HEK293 (cell line): ENCODE results near the gene CCDC69.

Experiments used
- GLIS2 ChIP-seq: fragments of 450-650 bp; formaldehyde crosslinking; IDR thresholded peaks from 2 replicates; pipeline ENCODE4 v1.5.1; 2016; ENCODE audit warnings: missing biosample characterization, missing genetic modification characterization
- MEIS1 ChIP-seq: sonication (generic); formaldehyde crosslinking; IDR thresholded peaks from 2 replicates; pipeline ENCODE4 v1.8.1; 2022; ENCODE audit warnings: missing genetic modification reagents, mild to moderate bottlenecking, borderline replicate concordance
- ZNF114 ChIP-seq: fragments of 450-650 bp; formaldehyde crosslinking; IDR thresholded peaks from 2 replicates; pipeline ENCODE4 v1.5.0; 2017; ENCODE audit warnings: missing biosample characterization, missing genetic modification characterization
- TF ChIP-seq, protein P1 (sequence below): fragments of 450-650 bp; formaldehyde crosslinking; IDR thresholded peaks from 2 replicates; pipeline ENCODE4 v1.5.1; 2016; ENCODE audit warnings: missing biosample characterization, missing genetic modification characterization

DNA sequence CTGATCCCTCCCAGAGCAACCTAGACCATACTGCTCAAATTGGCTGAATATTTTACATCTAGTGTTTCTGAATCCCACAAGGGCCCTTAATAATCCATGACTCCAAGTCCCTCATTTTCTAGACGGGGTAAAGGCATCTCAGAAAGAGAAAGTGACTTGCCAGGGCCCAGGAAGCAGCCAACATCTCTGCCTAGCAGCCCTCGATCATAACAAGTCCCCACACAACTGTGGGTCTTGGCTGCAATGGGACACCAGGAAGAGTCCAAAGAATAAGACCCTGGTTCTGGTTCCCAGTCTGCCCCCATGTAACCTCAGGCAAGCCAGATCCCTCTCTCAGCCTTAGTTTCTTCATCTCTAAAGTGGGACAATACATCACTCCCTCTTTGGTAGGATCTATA lies 72.6 kb downstream of the CCDC69 start:
- TF ChIP-seq, protein P1, sequence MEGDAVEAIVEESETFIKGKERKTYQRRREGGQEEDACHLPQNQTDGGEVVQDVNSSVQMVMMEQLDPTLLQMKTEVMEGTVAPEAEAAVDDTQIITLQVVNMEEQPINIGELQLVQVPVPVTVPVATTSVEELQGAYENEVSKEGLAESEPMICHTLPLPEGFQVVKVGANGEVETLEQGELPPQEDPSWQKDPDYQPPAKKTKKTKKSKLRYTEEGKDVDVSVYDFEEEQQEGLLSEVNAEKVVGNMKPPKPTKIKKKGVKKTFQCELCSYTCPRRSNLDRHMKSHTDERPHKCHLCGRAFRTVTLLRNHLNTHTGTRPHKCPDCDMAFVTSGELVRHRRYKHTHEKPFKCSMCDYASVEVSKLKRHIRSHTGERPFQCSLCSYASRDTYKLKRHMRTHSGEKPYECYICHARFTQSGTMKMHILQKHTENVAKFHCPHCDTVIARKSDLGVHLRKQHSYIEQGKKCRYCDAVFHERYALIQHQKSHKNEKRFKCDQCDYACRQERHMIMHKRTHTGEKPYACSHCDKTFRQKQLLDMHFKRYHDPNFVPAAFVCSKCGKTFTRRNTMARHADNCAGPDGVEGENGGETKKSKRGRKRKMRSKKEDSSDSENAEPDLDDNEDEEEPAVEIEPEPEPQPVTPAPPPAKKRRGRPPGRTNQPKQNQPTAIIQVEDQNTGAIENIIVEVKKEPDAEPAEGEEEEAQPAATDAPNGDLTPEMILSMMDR = no peak
- TF ChIP-seq GLIS2 (tag by site-specific recombination) = no peak
- TF ChIP-seq MEIS1 (CRISPR knock-in tag) = no peak
- no peak for TF ChIP-seq ZNF114
